Brain pericyte (primary cell): ENCODE measurements around the gene PSEN1.
"Not testable (repeated sequence)": the region's sequence is repeated elsewhere in the genome, so short reads cannot be mapped to it uniquely, and the experiment has no call there.

ENCODE experiments used
- DNase-seq: peaks from one replicate; pipeline ENCODE4 v3.0.0-alpha.2; 2012; ENCODE audit warnings: low read depth, low spot score

PSEN1 gene

GRCh38 chr14:73166399-73166798 is 30.1 kb downstream of the PSEN1 start:
- no peak for DNase-seq

GRCh38 chr14:73167727-73168126 is 31.4 kb downstream of the PSEN1 start:
- DNase-seq: no peak

GRCh38 chr14:73168274-73168673 is 32.0 kb downstream of the PSEN1 start:
- DNase-seq: no peak

GRCh38 chr14:73168691-73169090 is 32.4 kb downstream of the PSEN1 start:
- no peak for DNase-seq

GRCh38 chr14:73169855-73170254 is 33.5 kb downstream of the PSEN1 start:
- not testable (repeated sequence) for DNase-seq

- DNase-seq: no peak
These were observed 34.4 kb downstream of the PSEN1 start for GRCh38 chr14:73170686-73171085.

- DNase-seq: no peak
These were observed 36.2 kb downstream of the PSEN1 start for GRCh38 chr14:73172500-73172899.

- DNase-seq: peak; percentile 15
These were observed 36.9 kb downstream of the PSEN1 start for GRCh38 chr14:73173092-73173735.

GRCh38 chr14:73176685-73177084 is 40.4 kb downstream of the PSEN1 start:
- DNase-seq: no peak

- DNase-seq: no peak
These were observed 44.1 kb downstream of the PSEN1 start for GRCh38 chr14:73180385-73180805.

- not testable (repeated sequence) for DNase-seq
These were observed 44.7 kb downstream of the PSEN1 start for GRCh38 chr14:73180969-73181368.

GRCh38 chr14:73188501-73188911 is 52.2 kb downstream of the PSEN1 start:
- peak; percentile 18 for DNase-seq

GRCh38 chr14:73189651-73190050 is 53.3 kb downstream of the PSEN1 start:
- DNase-seq: no peak

- no peak for DNase-seq
These were observed 55.1 kb downstream of the PSEN1 start for GRCh38 chr14:73191441-73191840.

GRCh38 chr14:73194306-73194705 is 58.0 kb downstream of the PSEN1 start:
- not testable (repeated sequence) for DNase-seq

- DNase-seq: no peak
These were observed 61.9 kb downstream of the PSEN1 start for GRCh38 chr14:73198253-73198652.

- DNase-seq: no peak
These were observed 67.2 kb downstream of the PSEN1 start for GRCh38 chr14:73203527-73203926.

- DNase-seq: no peak
These were observed 71.3 kb downstream of the PSEN1 start for GRCh38 chr14:73207615-73208014.

- DNase-seq: no peak
These were observed 72.1 kb downstream of the PSEN1 start for GRCh38 chr14:73208390-73208789.

- DNase-seq: no peak
These were observed 72.5 kb downstream of the PSEN1 start for GRCh38 chr14:73208846-73209245.

GRCh38 chr14:73209953-73210352 is 73.6 kb downstream of the PSEN1 start:
- DNase-seq: no peak

- no peak for DNase-seq
These were observed 75.1 kb downstream of the PSEN1 start for GRCh38 chr14:73211251-73212040.

- DNase-seq: no peak
These were observed 79.7 kb downstream of the PSEN1 start for GRCh38 chr14:73216030-73216429.
